NT2/D1 (cell line): ENCODE measurements around the gene FUBP3.

ENCODE experiments used
- DNase-seq: peaks from one replicate; pipeline ENCODE4 v3.0.0-alpha.2; 2011; ENCODE audit warnings: low read depth, low spot score
- H3K27me3 ChIP-seq: 2 replicates; pipeline ENCODE4 v1.6.0; 2011; ENCODE audit warnings: mild to moderate bottlenecking; ENCODE audit not compliant: insufficient read length, insufficient read depth
- H3K36me3 ChIP-seq: 2 replicates; pipeline ENCODE4 v1.6.1; 2011; ENCODE audit warnings: mild to moderate bottlenecking, low read length, mixed read lengths; ENCODE audit not compliant: insufficient read depth, insufficient read length
- H3K4me1 ChIP-seq: 2 replicates; pipeline ENCODE4 v1.5.1; 2011; ENCODE audit not compliant: insufficient read depth, insufficient read length
- H3K4me3 ChIP-seq: 2 replicates; pipeline ENCODE4 v1.5.1; 2011; ENCODE audit warnings: low read depth; ENCODE audit not compliant: insufficient read length
- H3K9ac ChIP-seq: 2 replicates; pipeline ENCODE4 v1.6.0; 2011; ENCODE audit warnings: low read depth; ENCODE audit not compliant: insufficient read length
- H3K9me3 ChIP-seq: 2 replicates; pipeline ENCODE4 v1.5.1; 2011; ENCODE audit warnings: mild to moderate bottlenecking, low read length; ENCODE audit not compliant: insufficient read depth
- SUZ12 ChIP-seq: IDR thresholded peaks from 2 replicates; pipeline ENCODE4 v1.6.1; 2011; ENCODE audit not compliant: insufficient read length, insufficient read depth; ENCODE audit errors: extremely low read depth
- YY1 ChIP-seq: IDR thresholded peaks from 2 replicates; pipeline ENCODE4 v1.6.1; 2011; ENCODE audit not compliant: insufficient read length, insufficient read depth
- ZNF274 ChIP-seq: IDR thresholded peaks from 2 replicates; pipeline ENCODE4 v1.6.1; 2011; ENCODE audit warnings: mild to moderate bottlenecking, low read depth, low read length

Gene FUBP3

DNA sequence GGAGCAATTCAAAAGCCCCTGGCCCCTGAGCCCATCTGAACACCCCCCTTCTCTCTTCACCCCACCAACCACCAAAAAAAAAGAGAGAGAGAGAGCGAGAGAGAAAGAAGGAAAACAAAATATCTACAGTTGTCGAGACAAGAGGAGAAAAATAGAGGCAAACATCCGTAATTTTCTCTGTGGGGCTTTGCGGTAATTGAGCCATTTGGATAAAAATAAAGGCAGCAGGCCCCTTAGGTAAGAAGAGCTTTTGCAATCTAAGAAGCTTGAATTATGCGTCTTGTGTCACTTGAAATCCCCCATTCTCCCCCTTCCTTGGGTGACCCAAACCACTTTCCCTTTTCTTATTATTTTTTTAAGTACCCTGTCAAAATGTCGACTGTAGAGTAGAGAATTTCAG lies 35.5 kb upstream of the FUBP3 start:
- Histone ChIP-seq H3K27me3 (no peaks in the 10 kb centered on the region), H3K9ac (no peak overlapping the region), H3K4me3 (no peak overlapping the region), H3K9me3 (peaks cover 3% of the 10 kb centered on the region), H3K4me1 (peaks cover 16% of the 10 kb centered on the region), H3K36me3 (no peaks in the 10 kb centered on the region)
- DNase-seq = no peak
- no peak for TF ChIP-seq ZNF274
- TF ChIP-seq YY1 = no peak
- no peak for TF ChIP-seq SUZ12

DNA sequence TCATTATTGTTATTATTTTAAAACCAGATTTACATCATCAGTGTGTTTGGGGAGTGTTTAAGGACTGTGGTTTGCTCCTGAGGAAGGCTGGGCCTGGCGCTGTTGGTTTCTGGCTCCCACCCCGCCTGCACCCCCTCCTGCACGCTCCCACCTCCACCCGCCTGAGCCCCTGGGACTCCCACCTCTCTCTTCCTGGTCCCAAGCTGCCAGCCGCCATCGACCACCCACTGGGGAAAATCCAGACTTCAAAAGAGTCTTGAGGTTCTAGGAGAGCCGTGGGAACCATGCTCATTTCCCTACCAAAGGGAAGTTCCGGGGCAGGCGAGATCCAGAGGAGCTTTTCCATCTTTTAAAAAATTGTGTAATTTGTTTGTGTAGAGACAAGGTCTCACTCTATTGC lies 35.0 kb upstream of the FUBP3 start:
- Histone ChIP-seq H3K9ac (no peak overlapping the region), H3K4me1 (peaks cover 16% of the 10 kb centered on the region), H3K4me3 (no peak overlapping the region), H3K9me3 (peaks cover 8% of the 10 kb centered on the region), H3K36me3 (no peaks in the 10 kb centered on the region), H3K27me3 (no peaks in the 10 kb centered on the region)
- no peak for TF ChIP-seq YY1
- no peak for TF ChIP-seq ZNF274
- TF ChIP-seq SUZ12 = no peak
- DNase-seq = no peak

GRCh38 chr9:130548103-130548502 lies 31.3 kb upstream of the FUBP3 start:
- TF ChIP-seq SUZ12 (no peak), YY1 (no peak), ZNF274 (no peak)
- DNase-seq = no peak
- no peak overlapping the region for H3K9ac ChIP-seq
- H3K9me3 ChIP-seq = peaks cover 12% of the 10 kb centered on the region
- H3K36me3 ChIP-seq = no peaks in the 10 kb centered on the region
- peaks cover 6% of the 10 kb centered on the region for H3K4me1 ChIP-seq
- no peak overlapping the region for H3K4me3 ChIP-seq
- H3K27me3 ChIP-seq = no peaks in the 10 kb centered on the region

- Histone ChIP-seq H3K9me3 (peaks cover 12% of the 10 kb centered on the region), H3K36me3 (no peaks in the 10 kb centered on the region), H3K4me1 (no peaks in the 10 kb centered on the region), H3K9ac (no peak overlapping the region), H3K4me3 (no peak overlapping the region), H3K27me3 (no peaks in the 10 kb centered on the region)
- no peak for DNase-seq
- TF ChIP-seq ZNF274 (no peak), SUZ12 (no peak), YY1 (no peak)
These were observed 30.2 kb upstream of the FUBP3 start for GRCh38 chr9:130549093-130549735.

- Histone ChIP-seq H3K9me3 (peaks cover 2% of the 10 kb centered on the region), H3K9ac (no peak overlapping the region), H3K4me1 (peaks cover 8% of the 10 kb centered on the region), H3K4me3 (no peak overlapping the region), H3K27me3 (no peaks in the 10 kb centered on the region), H3K36me3 (no peaks in the 10 kb centered on the region)
- TF ChIP-seq YY1 (no peak), ZNF274 (no peak), SUZ12 (no peak)
- no peak for DNase-seq
These were observed 24.8 kb upstream of the FUBP3 start for GRCh38 chr9:130554606-130555005.

DNA sequence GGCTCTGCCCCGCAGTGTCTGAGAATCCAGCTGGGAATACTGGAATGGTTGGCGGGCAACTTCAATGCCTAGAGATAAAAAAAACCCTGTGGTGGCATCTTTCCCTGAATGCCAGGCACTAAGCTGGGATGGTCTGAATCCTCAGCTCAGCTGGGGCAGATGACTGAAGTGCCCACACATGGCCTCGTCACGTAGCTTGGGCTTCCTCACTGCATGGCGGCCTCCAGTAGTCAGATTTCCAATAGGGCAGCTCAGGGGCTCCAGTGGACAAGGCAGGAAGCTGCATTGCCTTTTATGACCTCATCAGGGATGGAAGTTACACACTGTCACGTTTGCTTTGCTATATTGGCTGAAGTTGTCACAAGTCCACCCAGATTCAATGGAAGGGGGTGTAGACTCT lies 24.3 kb upstream of the FUBP3 start:
- Histone ChIP-seq H3K4me3 (no peak overlapping the region), H3K36me3 (no peaks in the 10 kb centered on the region), H3K27me3 (no peaks in the 10 kb centered on the region), H3K4me1 (peaks cover 8% of the 10 kb centered on the region), H3K9ac (no peak overlapping the region), H3K9me3 (no peaks in the 10 kb centered on the region)
- no peak for TF ChIP-seq YY1
- TF ChIP-seq SUZ12 = no peak
- TF ChIP-seq ZNF274 = no peak
- no peak for DNase-seq

DNA sequence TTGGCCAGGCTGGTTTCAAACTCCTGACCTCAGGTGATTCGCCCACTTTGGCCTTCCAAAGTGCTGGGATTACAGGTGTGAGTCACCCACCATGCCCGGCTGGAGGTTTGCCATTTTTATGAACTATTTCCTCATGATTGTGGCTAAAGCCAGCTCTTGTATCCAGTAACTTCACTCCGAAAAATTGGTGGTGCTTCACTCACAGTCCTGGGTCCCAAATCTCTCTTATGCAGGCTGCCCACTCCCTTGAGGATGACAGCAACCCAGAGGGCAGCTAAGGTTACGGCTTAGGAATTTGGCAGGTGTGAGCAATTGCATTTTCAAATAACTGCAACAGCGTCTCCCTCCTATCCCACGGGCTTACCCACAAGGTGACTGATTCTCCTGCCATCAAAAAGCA lies 23.4 kb upstream of the FUBP3 start:
- no peaks in the 10 kb centered on the region for H3K36me3 ChIP-seq
- H3K4me1 ChIP-seq = peaks cover 8% of the 10 kb centered on the region
- no peak overlapping the region for H3K9ac ChIP-seq
- TF ChIP-seq YY1 (no peak), SUZ12 (no peak), ZNF274 (no peak)
- no peaks in the 10 kb centered on the region for H3K9me3 ChIP-seq
- DNase-seq = no peak
- H3K4me3 ChIP-seq = no peak overlapping the region
- H3K27me3 ChIP-seq = no peaks in the 10 kb centered on the region
